GM19025 (cell line): ENCODE data around the gene PYCARD.
"Not testable (repeated sequence)": the region's sequence is repeated elsewhere in the genome, so short reads cannot be mapped to it uniquely, and the experiment has no call there.

ENCODE experiments used
- ATAC-seq: cut with Tn5 transposase; IDR thresholded peaks from one replicate; pipeline ENCODE4 v1.9.1; 2021; ENCODE audit warnings: mild to moderate bottlenecking, low read depth, moderate library complexity; ENCODE audit not compliant: unreplicated experiment

PYCARD gene

DNA sequence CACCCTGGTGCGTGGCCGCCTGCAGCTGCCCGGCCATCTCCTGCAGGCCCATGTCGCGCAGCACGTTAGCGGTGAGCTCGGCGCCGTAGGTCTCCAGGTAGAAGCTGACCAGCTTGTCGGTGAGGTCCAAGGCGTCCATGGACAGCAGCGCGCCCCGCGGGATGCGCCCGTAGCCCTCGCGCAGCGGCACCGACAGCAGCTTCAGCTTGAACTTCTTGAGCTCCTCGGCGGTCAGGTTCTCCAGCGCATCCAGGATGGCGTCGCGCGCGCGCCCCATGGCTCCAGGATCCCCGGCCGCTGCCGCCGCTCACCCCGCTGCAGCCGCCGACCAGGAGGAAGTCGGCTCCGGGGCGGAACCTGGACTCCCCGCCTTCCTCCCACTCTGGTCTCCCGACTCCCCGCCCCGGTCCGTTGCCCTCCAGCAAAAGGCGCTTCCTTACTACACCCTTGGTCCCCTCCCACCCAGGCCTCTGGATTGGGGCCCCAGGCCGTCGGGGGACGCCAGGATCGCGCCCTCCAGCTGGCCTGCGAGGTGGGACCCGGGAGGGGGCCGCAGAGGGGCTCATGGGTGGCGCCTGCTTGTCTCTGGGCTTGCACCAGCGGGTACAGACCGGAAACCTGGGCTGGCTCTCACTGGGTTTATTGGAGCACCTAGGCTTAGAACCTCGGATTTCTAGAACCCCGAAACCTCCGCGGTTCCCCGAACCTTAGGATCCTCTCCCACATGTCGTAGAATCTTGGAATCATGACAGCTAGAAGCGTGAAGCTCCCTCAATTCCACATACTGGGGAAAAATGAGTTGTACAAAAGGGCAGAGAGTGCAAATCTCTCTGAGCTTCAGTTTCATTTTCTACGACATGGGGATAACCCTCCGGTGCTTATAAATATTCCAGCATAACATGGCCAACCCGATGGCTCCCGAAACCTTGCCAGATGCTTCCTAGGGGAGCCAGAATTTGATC, at the start of gene PYCARD:
Gene PYCARD, minus strand, starts transcription at position 347 of the 962 bp plus-strand sequence. Its CDS starts 70 bp downstream, at position 277.
- peak; percentile 32 for ATAC-seq

GRCh38 chr16:31251435-31251834, 48.9 kb upstream of the PYCARD start:
- ATAC-seq: no peak

- no peak for ATAC-seq
Measured at GRCh38 chr16:31250782-31251384, 48.3 kb upstream of the PYCARD start.

GRCh38 chr16:31248344-31248743, 45.8 kb upstream of the PYCARD start:
- ATAC-seq: no peak

- ATAC-seq: no peak
Measured at GRCh38 chr16:31246296-31246695, 43.7 kb upstream of the PYCARD start.

DNA sequence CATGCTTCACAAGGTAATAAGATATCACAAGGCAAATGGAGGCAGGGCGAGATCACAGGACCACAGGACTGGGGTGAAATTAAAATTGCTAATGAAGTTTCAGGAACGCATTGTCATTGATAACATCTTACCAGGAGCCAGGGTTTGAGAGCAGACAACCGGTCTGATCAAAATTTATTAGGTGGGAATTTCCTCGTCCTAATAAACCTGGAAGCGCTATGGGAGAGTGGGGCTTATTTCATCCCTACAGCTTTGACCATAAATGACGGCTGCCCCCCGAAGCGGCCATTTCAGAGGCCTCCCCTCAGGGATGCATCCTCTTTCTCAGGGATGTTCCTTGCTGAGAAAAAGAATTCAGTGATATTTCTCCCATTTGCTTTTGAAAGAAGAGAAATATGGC, 43.0 kb upstream of the PYCARD start:
- not testable (repeated sequence) for ATAC-seq

DNA sequence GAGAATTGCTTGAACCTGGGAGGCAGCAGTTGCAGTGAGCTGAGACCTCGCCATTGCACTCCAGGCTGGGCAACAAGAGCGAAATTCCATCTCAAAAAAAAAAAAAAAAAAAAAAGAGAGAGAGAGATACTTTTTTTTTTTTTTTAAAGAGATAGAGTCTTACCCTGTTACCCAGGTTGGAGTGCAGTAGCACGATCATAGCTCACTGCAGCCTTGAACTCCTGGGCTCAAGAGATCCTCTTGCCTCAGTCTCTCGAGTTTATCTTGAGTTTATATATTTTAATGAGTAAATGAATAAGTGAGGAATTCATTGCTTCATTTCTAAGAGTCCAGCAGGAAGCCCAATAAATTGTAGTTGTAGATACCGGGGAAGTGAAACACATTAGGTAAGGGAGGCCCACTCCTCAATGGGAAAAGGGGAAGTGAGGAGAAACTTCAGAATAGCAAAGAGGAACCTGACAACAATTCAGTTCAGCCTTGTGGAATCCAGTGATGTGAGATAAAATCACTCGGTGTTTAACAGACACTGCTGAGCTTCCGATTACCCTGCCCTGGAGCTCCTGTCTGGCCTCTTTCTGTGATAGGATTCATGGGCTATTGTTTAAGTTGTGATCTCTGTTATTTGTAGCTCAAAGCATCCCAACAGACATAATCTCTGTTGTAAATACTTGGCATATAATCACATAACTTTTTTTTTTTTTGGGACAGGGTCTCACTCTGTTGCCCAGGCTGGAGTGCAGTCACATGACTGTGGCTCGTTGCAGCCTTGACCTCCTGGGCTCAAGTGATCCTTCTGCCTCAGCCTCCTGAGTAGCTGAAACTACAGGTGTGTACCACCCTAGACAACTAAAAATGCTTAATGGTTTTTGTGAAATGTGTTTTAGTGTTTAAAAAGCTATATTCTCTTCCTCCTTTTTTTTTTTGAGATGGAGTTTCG, 41.4 kb upstream of the PYCARD start:
- no peak for ATAC-seq

- ATAC-seq: no peak
Measured at GRCh38 chr16:31242206-31242605, 39.6 kb upstream of the PYCARD start.

DNA sequence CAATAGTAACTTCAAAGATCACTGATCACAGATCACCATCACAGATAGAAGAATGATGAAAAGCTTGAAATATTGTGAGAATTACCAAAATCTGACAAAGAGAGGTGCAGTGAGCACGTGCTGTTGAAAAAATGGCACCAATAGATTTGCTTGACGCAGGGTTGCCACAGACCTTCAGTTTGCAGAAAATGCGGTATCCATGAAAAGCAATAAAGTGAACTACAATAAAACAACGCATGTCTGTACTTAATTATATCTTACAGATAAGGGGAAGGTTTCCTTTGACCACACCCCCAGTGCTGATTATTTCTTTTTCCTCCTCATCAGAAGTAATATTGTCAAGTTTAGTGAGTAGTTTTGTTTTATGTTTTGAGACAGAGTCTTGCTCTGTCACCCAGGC, 35.5 kb upstream of the PYCARD start:
- ATAC-seq: no peak

DNA sequence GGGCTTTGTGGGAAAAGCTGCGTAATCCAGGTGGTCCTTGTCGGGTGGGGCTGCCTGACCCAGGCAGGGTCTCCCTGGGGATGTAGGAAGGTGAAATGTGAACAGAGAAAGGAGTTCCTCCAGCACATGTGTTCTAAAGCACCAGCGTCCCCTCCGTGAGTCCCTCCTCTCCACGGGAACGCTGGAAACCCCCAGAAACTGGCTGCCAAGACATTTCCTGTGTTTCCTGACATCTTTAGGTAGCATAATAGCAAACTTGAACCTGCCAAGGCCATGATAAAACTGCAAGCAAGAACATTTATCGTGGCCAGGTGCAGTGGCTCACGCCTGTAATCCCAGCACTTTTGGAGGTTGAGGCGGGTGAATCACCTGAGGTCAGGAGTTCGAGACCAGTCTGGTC, 26.9 kb upstream of the PYCARD start:
- ATAC-seq: no peak

DNA sequence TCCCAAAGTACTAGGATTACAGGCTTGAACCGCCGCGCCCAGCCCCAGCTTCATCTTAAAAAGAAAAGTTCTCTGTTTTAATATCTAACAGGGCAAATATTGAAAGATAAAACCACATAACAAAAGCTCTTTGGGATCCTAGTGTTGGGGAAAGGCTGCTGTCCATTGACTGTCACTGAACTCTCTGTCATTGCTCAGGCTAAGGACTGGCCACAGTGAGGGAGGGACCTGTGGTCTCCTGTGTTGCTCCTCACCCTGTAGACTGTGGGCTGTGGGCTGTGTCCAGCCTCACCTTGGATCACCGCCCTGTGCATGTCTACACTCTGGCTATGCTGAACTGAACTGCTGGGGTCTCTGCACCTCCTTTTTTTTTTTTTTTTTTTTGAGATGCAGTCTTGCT, 25.6 kb upstream of the PYCARD start:
- no peak for ATAC-seq

DNA sequence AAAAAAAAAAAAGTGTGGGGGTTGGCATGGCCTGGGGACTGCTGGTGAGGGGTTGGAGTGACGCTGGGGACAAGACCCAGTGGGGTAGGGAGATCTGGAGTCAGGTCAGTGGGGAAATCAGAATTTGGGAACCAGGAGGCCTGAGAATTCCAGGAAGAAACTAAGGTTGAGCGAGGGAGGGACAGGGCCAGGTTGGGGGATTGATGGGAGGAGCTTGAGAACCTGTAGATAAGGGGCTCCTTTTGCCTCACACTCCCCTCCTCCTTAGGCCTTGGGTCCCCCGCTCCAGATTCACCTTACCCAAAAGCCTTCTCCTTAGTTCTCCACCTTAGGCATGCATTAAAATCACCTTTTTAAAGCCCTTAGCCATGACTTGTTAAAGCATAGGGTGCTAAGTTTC, 22.6 kb upstream of the PYCARD start:
- no peak for ATAC-seq

DNA sequence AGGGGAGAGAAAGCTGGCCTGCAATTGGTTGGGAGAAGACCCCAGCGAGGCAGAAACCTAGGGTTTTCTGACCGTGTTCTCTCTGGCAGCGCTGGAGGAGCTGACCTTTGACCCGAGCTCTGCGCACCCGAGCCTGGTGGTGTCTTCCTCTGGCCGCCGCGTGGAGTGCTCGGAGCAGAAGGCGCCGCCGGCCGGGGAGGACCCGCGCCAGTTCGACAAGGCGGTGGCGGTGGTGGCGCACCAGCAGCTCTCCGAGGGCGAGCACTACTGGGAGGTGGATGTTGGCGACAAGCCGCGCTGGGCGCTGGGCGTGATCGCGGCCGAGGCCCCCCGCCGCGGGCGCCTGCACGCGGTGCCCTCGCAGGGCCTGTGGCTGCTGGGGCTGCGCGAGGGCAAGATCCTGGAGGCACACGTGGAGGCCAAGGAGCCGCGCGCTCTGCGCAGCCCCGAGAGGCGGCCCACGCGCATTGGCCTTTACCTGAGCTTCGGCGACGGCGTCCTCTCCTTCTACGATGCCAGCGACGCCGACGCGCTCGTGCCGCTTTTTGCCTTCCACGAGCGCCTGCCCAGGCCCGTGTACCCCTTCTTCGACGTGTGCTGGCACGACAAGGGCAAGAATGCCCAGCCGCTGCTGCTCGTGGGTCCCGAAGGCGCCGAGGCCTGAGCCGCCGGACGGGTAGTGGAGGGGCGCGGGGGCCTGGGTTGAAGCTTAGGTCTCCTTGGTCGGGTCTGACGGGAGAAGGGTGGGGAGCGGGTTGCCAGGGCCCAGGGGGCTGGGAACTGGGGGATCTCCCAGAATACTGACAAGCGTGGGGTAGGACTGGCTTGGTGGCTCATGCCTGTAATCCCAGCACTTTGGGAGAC, 21.8 kb upstream of the PYCARD start:
- ATAC-seq: no peak

DNA sequence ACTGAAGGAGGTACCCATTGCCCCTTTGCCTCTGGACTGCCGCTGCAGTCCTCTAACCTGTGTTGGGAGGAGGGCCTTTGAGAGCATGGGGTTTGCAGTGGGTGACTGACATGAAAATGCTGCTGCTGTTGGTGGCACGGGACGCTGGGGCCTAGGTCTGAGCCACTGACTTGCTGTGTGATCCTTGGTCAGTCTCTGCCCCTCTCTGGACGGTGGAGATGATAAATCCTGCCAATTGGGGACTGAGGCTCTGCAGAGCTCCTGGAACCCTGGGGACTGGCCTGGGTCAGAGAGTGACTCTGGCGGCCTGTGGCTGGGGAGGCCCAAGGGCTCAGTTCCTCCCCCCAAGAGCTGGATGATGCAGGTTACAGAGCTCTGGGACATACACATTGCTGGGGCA, 20.5 kb upstream of the PYCARD start:
- no peak for ATAC-seq

DNA sequence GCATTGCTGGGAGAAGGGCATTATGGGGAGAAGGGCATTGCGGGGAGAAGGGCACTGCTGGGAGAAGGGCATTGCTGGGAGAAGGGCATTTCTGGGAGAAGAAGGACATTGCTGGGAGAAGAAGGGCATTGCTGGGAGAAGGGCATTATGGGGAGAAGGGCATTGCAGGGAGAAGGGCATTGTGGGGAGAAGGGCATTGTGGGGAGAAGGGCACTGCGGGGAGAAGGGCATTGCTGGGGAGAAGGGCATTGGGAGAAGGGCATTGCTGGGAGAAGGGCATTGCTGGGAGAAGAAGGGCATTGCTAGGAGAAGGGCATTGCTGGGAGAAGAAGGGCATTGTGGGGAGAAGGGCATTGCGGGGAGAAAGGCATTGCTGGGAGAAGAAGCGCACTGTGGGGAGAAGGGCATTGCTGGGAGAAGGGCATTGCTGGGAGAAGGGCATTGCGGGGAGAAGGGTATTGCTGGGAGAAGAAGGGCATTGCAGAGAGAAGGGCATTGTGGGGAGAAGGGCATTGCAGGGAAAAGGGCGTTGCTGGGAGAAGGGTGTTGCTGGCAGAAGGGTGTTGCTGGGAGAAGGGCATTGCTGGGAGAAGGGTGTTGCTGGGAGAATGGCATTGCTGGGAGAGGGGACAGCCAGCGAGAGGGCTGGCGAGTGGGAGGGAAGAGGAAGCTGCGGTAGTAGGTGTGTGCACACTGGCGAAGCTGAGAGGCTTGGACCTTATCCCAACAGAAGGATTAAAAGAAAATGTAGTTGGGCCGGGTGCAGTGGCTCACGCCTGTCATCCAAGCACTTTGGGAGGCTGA, 19.0 kb upstream of the PYCARD start:
- no peak for ATAC-seq

- no peak for ATAC-seq
Measured at GRCh38 chr16:31219154-31219741, 16.7 kb upstream of the PYCARD start.

- ATAC-seq: no peak
Measured at GRCh38 chr16:31217136-31217530, 14.6 kb upstream of the PYCARD start.

- no peak for ATAC-seq
Measured at GRCh38 chr16:31216422-31217135, 14.0 kb upstream of the PYCARD start, which contains the start of gene PYDC1. PYDC1 (minus strand) TSS chr16:31217135; CDS start chr16:31217028, 107 bp downstream.
